HG03139 (cell line): Measurements from ENCODE around the gene ACAP1.
A peak's percentile ranks its signal among the peaks of the same experiment; 100 is the strongest.

ENCODE experiments used
- ATAC-seq: cut with Tn5 transposase; IDR thresholded peaks from one replicate; pipeline ENCODE4 v1.9.1; 2021; ENCODE audit not compliant: unreplicated experiment

Gene ACAP1

GRCh38 chr17:7336240-7337175 lies at the start of gene ACAP1:
Gene ACAP1 (plus strand): TSS chr17:7336529. CDS start chr17:7336735, 206 bp downstream.
- no peak for ATAC-seq

- ATAC-seq = no peak
These were observed 46.9 kb upstream of the ACAP1 start for GRCh38 chr17:7289256-7290032.

- ATAC-seq = no peak
These were observed 46.2 kb upstream of the ACAP1 start for GRCh38 chr17:7290166-7290565.

- ATAC-seq = no peak
These were observed 45.6 kb upstream of the ACAP1 start for GRCh38 chr17:7290685-7291084.

GRCh38 chr17:7292194-7292593 lies 44.1 kb upstream of the ACAP1 start:
- ATAC-seq = no peak

GRCh38 chr17:7292729-7293128 lies 43.6 kb upstream of the ACAP1 start:
- no peak for ATAC-seq

- ATAC-seq = no peak
These were observed 43.2 kb upstream of the ACAP1 start for GRCh38 chr17:7293159-7293558.

- ATAC-seq = no peak
These were observed 42.3 kb upstream of the ACAP1 start for GRCh38 chr17:7293816-7294613.

GRCh38 chr17:7294614-7295153 lies 41.6 kb upstream of the ACAP1 start, which contains the start of gene YBX2:
Gene YBX2 (minus strand): TSS chr17:7294639. CDS start chr17:7294500, 139 bp downstream.
- no peak for ATAC-seq

- ATAC-seq = no peak
These were observed 40.8 kb upstream of the ACAP1 start for GRCh38 chr17:7295230-7296180.

GRCh38 chr17:7296189-7296861 lies 40.0 kb upstream of the ACAP1 start:
- ATAC-seq = no peak

GRCh38 chr17:7304179-7304578 lies 32.1 kb upstream of the ACAP1 start:
- ATAC-seq = no peak

- ATAC-seq = peak; percentile 58
These were observed 29.2 kb upstream of the ACAP1 start, which contains the start of gene EIF5A for GRCh38 chr17:7306911-7307685. Gene EIF5A (plus strand): TSS chr17:7307628. CDS start chr17:7309636, 2,008 bp downstream.

GRCh38 chr17:7307686-7308624 lies 28.4 kb upstream of the ACAP1 start:
- ATAC-seq = peak; percentile 3

GRCh38 chr17:7308625-7309433 lies 27.5 kb upstream of the ACAP1 start:
- no peak for ATAC-seq

GRCh38 chr17:7309628-7310027 lies 26.7 kb upstream of the ACAP1 start:
- ATAC-seq = no peak
